Measurements from ENCODE around the gene RASSF5.

DNA sequence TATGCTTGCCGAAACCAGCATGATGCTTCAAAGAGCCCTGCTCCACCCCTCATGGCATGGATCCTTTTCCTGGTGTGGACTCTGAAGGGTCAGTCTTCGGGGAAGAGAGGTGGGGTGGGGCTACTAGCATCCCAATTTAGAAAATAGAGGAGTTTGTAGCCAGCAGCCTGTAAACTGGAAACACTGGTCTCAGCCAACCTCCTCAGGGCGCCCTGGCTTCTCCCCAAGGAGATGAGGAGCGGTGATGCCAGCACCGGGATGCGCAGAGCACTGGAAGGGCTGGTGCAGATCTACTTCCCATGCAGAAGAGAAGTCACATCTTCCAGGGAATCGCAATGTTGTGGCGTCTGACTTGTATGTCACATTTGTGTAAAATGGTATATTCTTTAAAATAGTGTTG, 43.4 kb upstream of the RASSF5 start:
- no peak for TF ChIP-seq MXI1 (IDR thresholded peaks at IDR 0.05; ENCODE audit: borderline replicate concordance, low read depth, low read length)
- TF ChIP-seq, protein P1, sequence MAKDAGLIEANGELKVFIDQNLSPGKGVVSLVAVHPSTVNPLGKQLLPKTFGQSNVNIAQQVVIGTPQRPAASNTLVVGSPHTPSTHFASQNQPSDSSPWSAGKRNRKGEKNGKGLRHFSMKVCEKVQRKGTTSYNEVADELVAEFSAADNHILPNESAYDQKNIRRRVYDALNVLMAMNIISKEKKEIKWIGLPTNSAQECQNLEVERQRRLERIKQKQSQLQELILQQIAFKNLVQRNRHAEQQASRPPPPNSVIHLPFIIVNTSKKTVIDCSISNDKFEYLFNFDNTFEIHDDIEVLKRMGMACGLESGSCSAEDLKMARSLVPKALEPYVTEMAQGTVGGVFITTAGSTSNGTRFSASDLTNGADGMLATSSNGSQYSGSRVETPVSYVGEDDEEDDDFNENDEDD (CRISPR knock-in tag; IDR thresholded peaks at IDR 0.05; ENCODE audit: borderline replicate concordance) = no peak
- no peak for TF ChIP-seq POLR2AphosphoS2 (IDR thresholded peaks at IDR 0.05; ENCODE audit: low read depth, low read length)
- TF ChIP-seq DPF2 (CRISPR knock-in tag; IDR thresholded peaks at IDR 0.05; ENCODE audit: borderline replicate concordance, low read depth) = no peak
- TF ChIP-seq HOXA3 (CRISPR knock-in tag; IDR thresholded peaks at IDR 0.05) = no peak
- TF ChIP-seq, protein P2, sequence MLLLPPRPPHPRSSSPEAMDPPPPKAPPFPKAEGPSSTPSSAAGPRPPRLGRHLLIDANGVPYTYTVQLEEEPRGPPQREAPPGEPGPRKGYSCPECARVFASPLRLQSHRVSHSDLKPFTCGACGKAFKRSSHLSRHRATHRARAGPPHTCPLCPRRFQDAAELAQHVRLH (CRISPR knock-in tag; IDR thresholded peaks at IDR 0.05; ENCODE audit: borderline replicate concordance, low read depth) = no peak
- TF ChIP-seq ESRRA (CRISPR knock-in tag; IDR thresholded peaks at IDR 0.05; ENCODE audit: low read depth) = no peak
- no peak for TF ChIP-seq NR2C2 (CRISPR knock-in tag; IDR thresholded peaks at IDR 0.05; ENCODE audit: borderline replicate concordance)
- TF ChIP-seq, protein P3, sequence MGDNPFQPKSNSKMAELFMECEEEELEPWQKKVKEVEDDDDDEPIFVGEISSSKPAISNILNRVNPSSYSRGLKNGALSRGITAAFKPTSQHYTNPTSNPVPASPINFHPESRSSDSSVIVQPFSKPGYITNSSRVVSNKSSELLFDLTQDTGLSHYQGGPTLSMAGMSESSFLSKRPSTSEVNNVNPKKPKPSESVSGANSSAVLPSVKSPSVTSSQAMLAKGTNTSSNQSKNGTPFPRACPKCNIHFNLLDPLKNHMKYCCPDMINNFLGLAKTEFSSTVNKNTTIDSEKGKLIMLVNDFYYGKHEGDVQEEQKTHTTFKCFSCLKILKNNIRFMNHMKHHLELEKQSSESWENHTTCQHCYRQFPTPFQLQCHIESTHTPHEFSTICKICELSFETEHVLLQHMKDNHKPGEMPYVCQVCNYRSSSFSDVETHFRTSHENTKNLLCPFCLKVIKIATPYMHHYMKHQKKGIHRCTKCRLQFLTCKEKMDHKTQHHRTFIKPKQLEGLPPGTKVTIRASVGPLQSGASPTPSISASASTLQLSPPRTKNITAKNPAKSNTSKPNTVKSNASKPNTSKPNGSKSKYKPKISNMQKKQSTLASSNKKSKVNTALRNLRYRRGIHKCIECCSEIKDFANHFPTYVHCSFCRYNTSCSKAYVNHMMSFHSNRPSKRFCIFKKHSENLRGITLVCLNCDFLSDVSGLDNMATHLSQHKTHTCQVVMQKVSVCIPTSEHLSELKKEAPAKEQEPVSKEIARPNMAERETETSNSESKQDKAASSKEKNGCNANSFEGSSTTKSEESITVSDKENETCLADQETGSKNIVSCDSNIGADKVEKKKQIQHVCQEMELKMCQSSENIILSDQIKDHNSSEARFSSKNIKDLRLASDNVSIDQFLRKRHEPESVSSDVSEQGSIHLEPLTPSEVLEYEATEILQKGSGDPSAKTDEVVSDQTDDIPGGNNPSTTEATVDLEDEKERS (CRISPR knock-in tag; IDR thresholded peaks at IDR 0.05) = no peak
- no peak for TF ChIP-seq ZSCAN9 (CRISPR knock-in tag; IDR thresholded peaks at IDR 0.05; ENCODE audit: borderline replicate concordance)
- TF ChIP-seq, protein P4, sequence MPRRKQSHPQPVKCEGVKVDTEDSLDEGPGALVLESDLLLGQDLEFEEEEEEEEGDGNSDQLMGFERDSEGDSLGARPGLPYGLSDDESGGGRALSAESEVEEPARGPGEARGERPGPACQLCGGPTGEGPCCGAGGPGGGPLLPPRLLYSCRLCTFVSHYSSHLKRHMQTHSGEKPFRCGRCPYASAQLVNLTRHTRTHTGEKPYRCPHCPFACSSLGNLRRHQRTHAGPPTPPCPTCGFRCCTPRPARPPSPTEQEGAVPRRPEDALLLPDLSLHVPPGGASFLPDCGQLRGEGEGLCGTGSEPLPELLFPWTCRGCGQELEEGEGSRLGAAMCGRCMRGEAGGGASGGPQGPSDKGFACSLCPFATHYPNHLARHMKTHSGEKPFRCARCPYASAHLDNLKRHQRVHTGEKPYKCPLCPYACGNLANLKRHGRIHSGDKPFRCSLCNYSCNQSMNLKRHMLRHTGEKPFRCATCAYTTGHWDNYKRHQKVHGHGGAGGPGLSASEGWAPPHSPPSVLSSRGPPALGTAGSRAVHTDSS (CRISPR knock-in tag; conservative IDR thresholded peaks at IDR 0.05) = no peak
- no peak for TF ChIP-seq ZNF629 (CRISPR knock-in tag; conservative IDR thresholded peaks at IDR 0.05)
- TF ChIP-seq SETDB1 (CRISPR knock-in tag; IDR thresholded peaks at IDR 0.05; ENCODE audit: borderline replicate concordance) = no peak
